Gastrocnemius medialis (tissue), 4 donors: Measurements from ENCODE around the gene PSMD7. TPM values are rescaled to one million over a fixed set of nuclear protein-coding genes. Genes with fewer than 3 reads are reported as not detected.

Experiments
- ATAC-seq, 2 donors: fragments of 150-250 bp; one replicate each; pipeline ENCODE4 v1.9.1; 2016
- DNase-seq, 2 donors: peaks; one replicate each; pipeline ENCODE4 v3.0.0-alpha.2; 2019
- H3K27ac ChIP-seq, 4 donors: fragments of 200-600 bp; sonication (generic); 1 replicate in 1 of 4; 2 replicates in 3 of 4; pipeline ENCODE4 v1.5.1; 2016 to 2018; ENCODE audit warnings: mild to moderate bottlenecking in 2 of 4, moderate library complexity in 1 of 4
- H3K27me3 ChIP-seq, 3 donors: fragments of 200-600 bp; sonication (generic) in 2 of 3; 1 replicate in 1 of 3; 2 replicates in 2 of 3; pipeline versions ENCODE4 v1.5.1 to v1.6.0; 2016 to 2019; ENCODE audit warnings: mild to moderate bottlenecking in 1 of 3, moderate library complexity in 1 of 3
- H3K36me3 ChIP-seq, 2 donors: fragments of 200-600 bp; sonication (generic) in 1 of 2; one replicate each; pipeline ENCODE4 v1.5.1; 2017 to 2018
- H3K4me1 ChIP-seq, 2 donors: fragments of 200-600 bp; sonication (generic) in 1 of 2; one replicate each; pipeline ENCODE4 v1.5.1; 2016 to 2017; ENCODE audit warnings: mild to moderate bottlenecking in 2 of 2
- H3K4me3 ChIP-seq, 4 donors: fragments of 200-600 bp; sonication (generic) in 3 of 4; 1 replicate in 1 of 4; 2 replicates in 3 of 4; pipeline ENCODE4 v1.5.1; 2016 to 2019; ENCODE audit warnings: mild to moderate bottlenecking in 2 of 4
- H3K9me3 ChIP-seq, 3 donors: fragments of 200-600 bp; sonication (generic) in 2 of 3; 1 replicate in 1 of 3; 2 replicates in 2 of 3; pipeline ENCODE4 v1.5.1; 2016 to 2019
- POLR2A ChIP-seq, 2 donors: fragments of 450-650 bp; IDR thresholded peaks; one replicate each; pipeline ENCODE4 v1.6.1; 2017; ENCODE audit warnings: antibody characterized with exemption in 2 of 2, mild to moderate bottlenecking in 2 of 2, moderate library complexity in 2 of 2
- in situ Hi-C, 4 donors: fragments of 200-750 bp; cut with MboI; loops; one replicate each; pipeline versions ENCODE4 v1.15.0 to v1.8.0; 2017; ENCODE audit warnings: low sequenced_read_pairs in 4 of 4
- intact Hi-C: fragments of 100-400 bp; cut with DNase I; formaldehyde crosslinking; loops from one replicate; pipeline ENCODE4 v1.15.1; 2023; ENCODE audit warnings: low total_unique reads
- total RNA-seq, 4 donors: library from RNA; depleted of rRNA; stranded (reverse); fragments of >200 nt; gene quantifications; one replicate each; pipeline versions ENCODE4 v1.1.0 to v1.2.3, GENCODE V29; 2016
- TF ChIP-seq, protein P1 (sequence below), 5 experiments: fragments of 450-650 bp in 3 of 5; fragments of 200-600 bp in 2 of 5; sonication (generic) in 2 of 5; IDR thresholded peaks in 4 of 5; conservative IDR thresholded peaks in 1 of 5; 1 replicate in 4 of 5; 2 replicates in 1 of 5; pipeline ENCODE4 v1.5.1; 2016 to 2019; ENCODE audit warnings: antibody characterized with exemption in 5 of 5, mild to moderate bottlenecking in 3 of 5, moderate library complexity in 3 of 5

Gene PSMD7
- total RNA-seq, 4 donors from 2014 or later, result 190 to 267 (median 224) TPM

DNA sequence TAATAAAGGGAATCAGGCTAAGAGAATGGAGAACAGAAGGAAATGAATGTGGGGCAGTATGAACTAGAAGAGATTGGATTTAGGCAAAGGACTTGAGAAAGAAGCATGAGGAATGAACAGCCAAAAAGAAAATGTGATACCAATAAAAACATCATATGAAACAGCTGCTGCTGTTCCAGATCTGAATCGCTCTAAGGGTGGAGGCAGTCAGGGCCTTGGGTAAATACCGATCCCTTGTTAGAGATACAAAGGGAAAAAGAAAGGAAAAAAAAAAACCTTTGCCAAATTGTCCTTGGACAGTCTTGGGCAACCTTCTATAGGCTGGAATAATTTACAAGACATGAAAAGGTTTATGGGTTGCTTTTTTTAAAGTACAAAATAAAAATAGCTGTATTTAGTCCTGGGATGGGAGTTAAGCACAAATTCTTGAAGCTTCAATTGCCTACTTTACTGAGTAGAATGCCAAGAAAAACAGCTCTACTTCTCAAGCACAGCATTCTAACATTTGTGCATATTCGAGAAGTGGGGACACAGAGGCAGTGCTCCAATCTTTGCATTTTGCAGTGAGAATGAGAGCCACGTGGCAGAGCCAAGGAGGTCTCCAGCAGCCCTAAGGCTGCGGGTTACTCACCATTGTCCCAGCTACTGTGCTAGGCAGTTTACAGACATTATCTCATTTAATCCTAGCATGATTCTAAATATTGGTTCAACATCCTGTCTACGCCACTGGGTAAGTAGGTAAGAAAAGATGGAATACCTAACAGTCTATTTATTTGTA, 43.3 kb upstream of the PSMD7 start:
- intact Hi-C loops (no loop called here), in situ Hi-C loops (no loop called here)
- H3K9me3 ChIP-seq, result no peaks in the 10 kb centered on the region
- no peaks in the 10 kb centered on the region for H3K4me1 ChIP-seq
- H3K36me3 ChIP-seq, result no peaks in the 10 kb centered on the region
- no peak overlapping the region for H3K4me3 ChIP-seq
- no peak overlapping the region for H3K27ac ChIP-seq
- no peak for ATAC-seq
- DNase-seq, result no peak
- TF ChIP-seq, protein P1, sequence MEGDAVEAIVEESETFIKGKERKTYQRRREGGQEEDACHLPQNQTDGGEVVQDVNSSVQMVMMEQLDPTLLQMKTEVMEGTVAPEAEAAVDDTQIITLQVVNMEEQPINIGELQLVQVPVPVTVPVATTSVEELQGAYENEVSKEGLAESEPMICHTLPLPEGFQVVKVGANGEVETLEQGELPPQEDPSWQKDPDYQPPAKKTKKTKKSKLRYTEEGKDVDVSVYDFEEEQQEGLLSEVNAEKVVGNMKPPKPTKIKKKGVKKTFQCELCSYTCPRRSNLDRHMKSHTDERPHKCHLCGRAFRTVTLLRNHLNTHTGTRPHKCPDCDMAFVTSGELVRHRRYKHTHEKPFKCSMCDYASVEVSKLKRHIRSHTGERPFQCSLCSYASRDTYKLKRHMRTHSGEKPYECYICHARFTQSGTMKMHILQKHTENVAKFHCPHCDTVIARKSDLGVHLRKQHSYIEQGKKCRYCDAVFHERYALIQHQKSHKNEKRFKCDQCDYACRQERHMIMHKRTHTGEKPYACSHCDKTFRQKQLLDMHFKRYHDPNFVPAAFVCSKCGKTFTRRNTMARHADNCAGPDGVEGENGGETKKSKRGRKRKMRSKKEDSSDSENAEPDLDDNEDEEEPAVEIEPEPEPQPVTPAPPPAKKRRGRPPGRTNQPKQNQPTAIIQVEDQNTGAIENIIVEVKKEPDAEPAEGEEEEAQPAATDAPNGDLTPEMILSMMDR (IDR thresholded peaks at IDR 0.05 in 4 of 5, conservative IDR thresholded peaks at IDR 0.05 in 1 of 5), result no peak
- no peak for TF ChIP-seq POLR2A (IDR thresholded peaks at IDR 0.05)
- no peaks in the 10 kb centered on the region for H3K27me3 ChIP-seq

DNA sequence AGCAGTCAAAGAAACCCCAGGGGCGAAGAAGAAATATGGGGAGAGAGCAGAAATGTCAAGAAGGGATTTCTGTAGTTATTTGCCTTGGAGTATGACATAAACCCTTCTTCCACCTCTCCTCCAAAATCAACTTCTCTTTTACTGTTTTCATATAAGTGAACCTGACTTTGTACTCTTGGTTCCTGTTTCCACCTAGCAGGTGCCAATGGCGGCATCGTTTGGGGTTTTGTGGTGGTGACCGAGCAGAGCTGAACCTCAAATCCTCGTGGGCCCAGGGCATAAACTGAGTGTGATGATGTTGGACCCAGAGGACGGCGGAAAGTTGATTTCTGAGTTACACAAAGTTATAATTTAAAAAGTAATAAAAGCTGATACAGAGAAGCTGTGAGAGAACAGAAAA, 39.6 kb upstream of the PSMD7 start:
- TF ChIP-seq, protein P1 (IDR thresholded peaks at IDR 0.05 in 4 of 5, conservative IDR thresholded peaks at IDR 0.05 in 1 of 5), result no peak
- TF ChIP-seq POLR2A (IDR thresholded peaks at IDR 0.05), result no peak
- Histone ChIP-seq H3K27ac (no peak overlapping the region), H3K4me3 (no peak overlapping the region), H3K4me1 (no peaks in the 10 kb centered on the region), H3K36me3 (no peaks in the 10 kb centered on the region), H3K9me3 (no peaks in the 10 kb centered on the region), H3K27me3 (no peaks in the 10 kb centered on the region)
- ATAC-seq (no peak), DNase-seq (no peak)
- in situ Hi-C loops (no loop called here), intact Hi-C loops (no loop called here)

DNA sequence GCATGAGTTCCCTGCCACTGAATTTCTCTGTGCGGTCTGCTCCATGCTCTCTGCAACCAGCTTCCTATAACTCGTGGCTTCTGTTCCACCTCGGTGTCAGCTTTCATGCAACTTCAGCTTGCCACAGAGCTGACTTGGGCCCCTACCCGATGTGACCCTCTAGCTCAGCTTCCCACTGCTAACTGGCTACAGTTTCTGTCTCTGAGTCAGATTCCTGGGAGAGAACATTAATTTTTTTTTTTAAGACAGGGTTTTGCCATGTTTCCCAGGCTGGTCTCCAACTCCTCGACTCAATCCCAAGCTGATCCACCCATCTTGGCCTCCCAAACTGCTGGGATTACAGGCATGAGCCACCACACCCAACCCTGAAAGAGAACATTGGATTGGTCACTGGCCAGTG, 35.5 kb upstream of the PSMD7 start:
- no peak overlapping the region for H3K4me3 ChIP-seq
- ATAC-seq (no peak), DNase-seq (peak in 1 of 2 donors; percentile 16)
- intact Hi-C loops, result no loop called here
- H3K4me1 ChIP-seq, result no peaks in the 10 kb centered on the region
- no peaks in the 10 kb centered on the region for H3K36me3 ChIP-seq
- in situ Hi-C loops, result no loop called here
- no peaks in the 10 kb centered on the region for H3K9me3 ChIP-seq
- TF ChIP-seq, protein P1 (IDR thresholded peaks at IDR 0.05 in 4 of 5, conservative IDR thresholded peaks at IDR 0.05 in 1 of 5), result no peak
- no peak for TF ChIP-seq POLR2A (IDR thresholded peaks at IDR 0.05)
- no peaks in the 10 kb centered on the region for H3K27me3 ChIP-seq
- no peak overlapping the region for H3K27ac ChIP-seq

DNA sequence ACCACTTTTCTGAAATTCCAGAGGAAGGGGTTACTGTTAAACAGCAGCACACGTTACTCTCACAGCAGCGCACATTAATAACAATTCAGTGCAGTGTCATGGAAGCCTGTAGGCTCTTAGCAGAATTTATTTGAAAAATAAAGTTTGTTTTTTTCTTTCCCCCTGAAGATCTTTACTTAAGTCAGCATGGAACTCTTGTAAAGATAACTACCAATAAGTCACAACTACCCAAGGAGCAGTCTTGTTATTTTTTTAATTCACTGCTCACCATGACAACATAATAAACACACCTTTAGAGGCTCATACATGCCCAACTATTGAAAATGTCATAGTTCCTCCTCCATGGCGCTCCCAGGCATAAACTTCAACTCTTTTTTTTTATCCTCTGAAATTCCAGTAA, 31.8 kb upstream of the PSMD7 start:
- DNase-seq, result no peak
- no peak for ATAC-seq
- H3K4me1 ChIP-seq, result no peaks in the 10 kb centered on the region
- in situ Hi-C loops (no loop called here), intact Hi-C loops (no loop called here)
- no peak overlapping the region for H3K27ac ChIP-seq
- no peaks in the 10 kb centered on the region for H3K27me3 ChIP-seq
- no peak overlapping the region for H3K4me3 ChIP-seq
- TF ChIP-seq, protein P1 (IDR thresholded peaks at IDR 0.05 in 4 of 5, conservative IDR thresholded peaks at IDR 0.05 in 1 of 5), result no peak
- no peak for TF ChIP-seq POLR2A (IDR thresholded peaks at IDR 0.05)
- H3K9me3 ChIP-seq, result no peaks in the 10 kb centered on the region
- no peaks in the 10 kb centered on the region for H3K36me3 ChIP-seq

DNA sequence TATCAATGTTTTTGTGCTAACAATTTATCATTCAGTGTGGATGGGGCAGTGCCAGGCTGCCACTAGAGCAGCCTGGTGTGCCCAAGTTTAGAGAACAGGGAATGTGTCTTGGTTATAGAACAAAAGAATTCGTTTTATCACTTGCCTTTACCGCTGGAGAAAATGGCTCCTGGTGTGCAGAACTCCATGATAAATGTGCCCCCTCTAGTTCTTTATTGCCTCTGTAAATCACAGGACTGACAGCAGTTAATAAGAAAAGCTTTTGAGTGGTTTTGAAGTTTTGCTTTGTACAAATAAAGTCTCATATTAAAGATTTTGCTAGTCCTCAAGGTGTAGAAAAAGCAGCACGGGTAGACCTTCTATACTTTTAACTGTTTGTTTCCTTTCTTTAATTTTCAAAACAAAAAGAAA, 28.2 kb upstream of the PSMD7 start:
- H3K36me3 ChIP-seq, result no peaks in the 10 kb centered on the region
- H3K4me1 ChIP-seq, result no peaks in the 10 kb centered on the region
- no peak for DNase-seq
- no peak for ATAC-seq
- intact Hi-C loops, result no loop called here
- in situ Hi-C loops, result no loop called here
- no peak overlapping the region for H3K27ac ChIP-seq
- TF ChIP-seq POLR2A (IDR thresholded peaks at IDR 0.05), result no peak
- TF ChIP-seq, protein P1 (IDR thresholded peaks at IDR 0.05 in 4 of 5, conservative IDR thresholded peaks at IDR 0.05 in 1 of 5), result no peak
- H3K4me3 ChIP-seq, result no peak overlapping the region
- no peaks in the 10 kb centered on the region for H3K9me3 ChIP-seq
- H3K27me3 ChIP-seq, result no peaks in the 10 kb centered on the region
